ENCODE results near the gene ADAM12.

Gene ADAM12

DNA sequence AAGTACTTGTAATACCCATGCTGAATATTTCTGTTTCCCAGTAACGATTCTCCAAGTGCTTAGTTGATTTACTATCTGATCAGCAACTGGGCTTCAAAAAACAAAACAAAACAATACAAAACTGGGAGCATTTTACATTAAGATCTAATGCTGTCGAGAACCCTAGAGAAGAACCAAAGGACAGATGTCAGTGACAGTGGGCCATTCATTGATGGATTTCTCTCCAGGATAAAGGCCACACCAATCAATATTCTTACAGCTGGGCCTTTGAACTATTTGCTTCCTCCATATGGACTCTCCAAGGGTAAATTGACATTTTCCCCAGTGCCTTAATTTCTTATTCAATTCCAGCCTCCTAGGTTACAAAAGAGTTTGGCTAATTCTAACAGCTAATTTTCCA, 217.5 kb downstream of the ADAM12 start:
- DNase-seq = no peak

DNA sequence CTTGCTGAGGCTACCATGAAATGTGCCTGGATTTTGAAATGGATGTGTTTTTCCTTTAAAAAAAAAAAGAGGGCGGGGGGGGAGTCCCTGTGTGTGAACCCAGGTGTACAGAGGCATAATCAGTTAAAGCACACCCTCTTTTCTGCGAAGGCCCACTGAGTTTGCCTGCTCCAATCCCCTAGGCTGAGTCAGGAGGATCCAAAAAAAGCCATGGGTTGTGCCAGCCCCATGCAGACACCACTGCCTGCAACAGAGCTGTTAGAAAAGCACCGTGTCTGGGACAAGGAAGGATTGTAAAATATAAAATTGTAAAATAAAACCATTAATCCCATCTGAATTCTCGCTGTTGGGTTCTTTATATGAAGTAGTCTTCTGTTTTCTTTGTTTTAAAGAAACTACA, 217.9 kb downstream of the ADAM12 start:
- no peak for DNase-seq

DNA sequence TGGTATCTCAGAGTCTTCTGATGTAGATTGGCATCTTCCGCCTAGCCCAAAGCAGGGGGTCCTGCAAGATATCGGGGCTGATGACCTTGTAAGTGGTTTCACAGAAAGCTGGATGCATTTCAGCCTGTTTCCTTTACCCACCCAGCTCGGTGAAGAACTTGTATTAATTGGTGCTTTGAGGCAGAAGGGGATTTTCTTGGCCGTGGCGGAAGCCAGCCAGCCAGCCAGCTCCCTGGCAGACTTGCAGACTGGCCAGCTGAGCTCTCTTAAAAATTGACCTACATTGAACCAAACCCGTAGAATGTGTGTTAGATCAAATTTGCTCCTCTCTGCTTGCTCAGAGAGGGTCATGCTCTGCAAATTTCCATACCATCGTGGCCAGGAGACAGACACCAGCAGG, 218.4 kb downstream of the ADAM12 start:
- DNase-seq = no peak

DNA sequence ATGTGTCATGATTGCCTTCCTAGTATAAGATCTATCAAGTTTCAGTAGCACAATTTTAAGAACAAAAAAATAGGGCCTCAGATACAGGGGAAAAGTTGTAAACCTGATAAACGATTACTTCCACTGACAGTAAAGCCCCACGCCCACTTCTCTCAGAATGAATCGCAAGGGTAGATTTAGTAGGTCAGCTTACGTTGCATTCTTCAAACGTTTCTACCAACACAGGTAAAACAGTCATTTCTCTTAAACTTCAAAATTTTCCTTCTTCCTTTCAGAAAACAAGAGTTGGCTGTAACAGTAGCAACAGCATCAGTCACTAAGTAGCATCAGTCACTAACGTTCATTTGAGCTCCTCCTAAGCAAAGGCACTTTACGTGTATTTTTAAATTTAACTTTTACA, 221.5 kb downstream of the ADAM12 start:
- DNase-seq = no peak

DNA sequence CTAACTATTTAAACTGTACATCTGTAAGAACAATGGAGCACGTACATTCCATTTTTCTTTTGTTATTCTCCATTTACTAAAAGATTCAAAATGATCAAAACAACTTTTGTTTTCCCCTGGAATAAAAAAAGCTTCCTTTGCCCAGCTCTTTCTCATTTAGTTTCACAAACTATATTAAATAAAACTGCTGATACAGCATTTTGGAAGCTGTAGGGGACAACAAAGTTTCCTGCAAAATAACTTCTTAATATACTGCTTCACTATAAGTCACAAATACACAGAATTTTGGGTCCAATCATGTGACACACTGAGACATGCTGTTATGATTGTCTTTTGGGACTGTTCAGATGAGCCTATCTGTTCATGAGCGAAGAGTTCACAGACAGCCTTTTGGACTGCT, 222.4 kb downstream of the ADAM12 start:
- no peak for DNase-seq

DNA sequence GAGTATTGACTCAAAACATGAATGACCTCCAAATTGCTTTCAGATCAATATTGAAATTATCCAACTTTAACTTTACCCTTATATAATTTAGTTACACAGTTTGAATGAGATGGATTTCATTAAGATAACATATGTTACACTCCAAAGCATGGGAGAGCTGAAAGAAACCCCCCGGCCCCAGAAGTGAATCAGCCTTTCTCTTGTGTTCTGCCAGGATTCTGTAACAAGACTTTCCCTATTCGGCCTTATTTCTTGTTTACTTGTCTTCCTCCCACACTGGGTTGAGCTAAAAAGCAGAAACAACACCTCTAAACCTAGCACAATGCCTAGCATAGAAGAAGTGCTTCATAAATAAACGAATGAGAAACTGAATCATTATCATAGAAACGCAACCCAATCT, 224.8 kb downstream of the ADAM12 start:
- no peak for DNase-seq

DNA sequence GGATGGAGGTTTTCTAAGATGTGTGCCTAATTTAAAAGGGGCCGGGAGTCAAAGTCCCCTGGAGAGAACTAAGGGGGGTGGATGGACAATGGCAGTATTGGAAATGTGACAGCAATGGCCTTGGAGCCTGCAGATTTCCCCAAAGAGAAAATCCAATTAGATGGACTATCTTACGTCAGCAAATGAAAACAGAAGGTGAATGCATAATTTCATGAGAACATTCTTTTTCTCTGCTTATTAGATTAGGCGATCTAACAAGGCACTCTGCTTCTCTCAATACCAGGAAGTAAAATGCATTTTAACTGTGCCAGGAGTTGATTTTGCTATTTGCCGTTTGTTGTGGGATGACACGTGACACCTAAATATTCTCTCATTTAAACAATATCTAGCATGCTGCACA, 226.6 kb downstream of the ADAM12 start:
- DNase-seq = no peak

DNA sequence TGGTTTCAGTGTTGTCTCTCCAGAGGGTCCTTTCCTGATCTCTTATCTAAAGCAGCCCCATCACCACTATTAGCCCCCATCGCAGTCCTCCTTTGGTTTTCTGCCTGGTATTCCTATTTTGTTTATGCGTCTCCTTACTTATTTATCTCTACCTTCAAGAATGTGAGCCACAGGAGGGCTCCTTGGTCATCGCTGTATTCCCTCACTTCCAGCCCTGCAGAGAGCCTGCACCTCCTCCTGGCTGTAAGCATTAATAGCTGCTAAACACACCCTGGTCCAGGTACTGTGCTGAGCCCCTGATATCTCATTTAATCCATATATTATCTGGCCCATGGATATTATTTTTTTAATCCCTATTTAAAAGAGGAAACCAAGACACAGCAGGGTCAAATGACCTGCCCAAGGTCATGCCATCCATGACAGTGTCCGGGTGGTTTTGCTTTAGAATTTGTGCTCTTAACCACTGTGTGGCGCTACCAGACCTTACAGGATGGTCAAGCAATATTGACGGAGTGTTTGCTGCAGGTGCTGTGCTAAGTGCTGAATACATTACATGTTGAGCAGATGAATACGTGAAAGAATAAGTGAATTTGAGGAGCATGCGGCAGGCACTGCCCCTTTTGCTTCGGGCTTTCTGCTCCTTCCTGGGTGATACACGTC, 227.2 kb downstream of the ADAM12 start:
- no peak for DNase-seq

DNA sequence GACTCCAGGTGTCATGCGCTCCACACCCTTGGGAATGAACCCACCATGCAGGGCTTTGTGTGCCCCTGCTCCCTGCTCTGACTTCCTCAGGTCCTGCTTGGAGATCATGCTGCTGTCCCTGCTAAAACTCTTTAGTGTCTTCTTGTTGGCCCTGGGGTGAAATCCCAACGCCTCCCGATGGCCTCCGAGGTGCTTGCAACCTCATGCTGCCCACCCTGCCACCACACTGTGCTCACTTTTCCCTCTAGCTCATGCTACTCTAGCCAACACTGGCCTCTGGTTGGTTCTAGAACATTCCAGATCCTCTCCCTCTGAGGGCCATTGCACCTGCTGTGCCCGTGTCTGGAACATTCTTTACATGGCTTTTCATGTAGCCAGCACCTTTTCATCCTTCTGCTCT, 227.7 kb downstream of the ADAM12 start:
- no peak for DNase-seq

DNA sequence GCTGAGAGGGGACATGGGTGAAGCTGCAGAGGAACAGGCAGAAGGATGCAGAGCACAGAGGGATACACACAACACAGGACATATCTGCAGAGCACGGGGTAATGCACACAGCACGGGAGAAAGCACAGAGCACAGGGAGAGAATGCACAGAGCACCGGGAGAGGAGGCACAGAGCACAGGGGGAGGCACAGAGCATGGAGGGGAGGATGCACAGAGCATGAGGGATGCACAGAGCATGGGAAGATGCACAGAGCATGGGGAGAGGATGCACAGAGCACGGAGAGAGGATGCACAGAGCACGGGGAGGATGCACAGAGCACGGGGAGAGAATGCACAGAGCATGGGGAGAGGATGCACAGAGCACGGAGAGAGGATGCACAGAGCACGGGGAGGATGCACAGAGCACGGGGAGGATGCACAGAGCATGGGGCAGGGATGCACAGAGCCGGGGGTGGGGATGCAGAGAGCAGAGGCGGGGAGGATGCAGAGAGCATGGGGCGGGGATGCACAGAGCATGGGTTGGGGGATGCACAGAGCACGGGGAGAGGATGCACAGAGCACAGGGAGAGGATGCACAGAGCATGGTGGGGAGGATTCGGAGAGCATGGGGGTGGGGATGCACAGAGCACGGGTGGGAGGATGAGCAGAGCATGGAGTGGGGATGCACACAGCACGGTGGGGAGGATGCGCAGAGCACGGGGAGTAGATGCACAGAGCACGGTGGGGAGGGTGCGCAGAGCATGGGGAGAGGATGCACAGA, 230.0 kb downstream of the ADAM12 start:
- DNase-seq = no peak

DNA sequence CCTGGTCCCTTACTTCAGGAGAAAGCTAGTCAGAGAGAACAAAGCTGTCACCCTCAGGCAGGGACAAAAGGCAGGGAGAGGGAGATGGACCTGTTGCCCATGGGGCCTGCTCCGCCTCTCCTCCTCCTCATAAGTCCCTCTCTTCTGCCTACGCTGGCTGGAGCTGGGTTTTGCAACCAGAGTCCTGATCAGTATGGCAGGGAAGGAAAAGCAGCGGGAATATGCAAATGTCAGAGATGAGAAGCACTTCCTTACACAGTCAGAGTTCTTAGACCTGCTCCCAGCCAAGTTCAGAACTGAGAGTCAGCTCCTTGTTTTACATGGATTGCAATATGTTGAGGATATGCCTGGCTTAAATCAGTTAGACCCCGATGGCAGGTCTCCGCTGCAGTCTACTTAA, 231.1 kb downstream of the ADAM12 start:
- no peak for DNase-seq

DNA sequence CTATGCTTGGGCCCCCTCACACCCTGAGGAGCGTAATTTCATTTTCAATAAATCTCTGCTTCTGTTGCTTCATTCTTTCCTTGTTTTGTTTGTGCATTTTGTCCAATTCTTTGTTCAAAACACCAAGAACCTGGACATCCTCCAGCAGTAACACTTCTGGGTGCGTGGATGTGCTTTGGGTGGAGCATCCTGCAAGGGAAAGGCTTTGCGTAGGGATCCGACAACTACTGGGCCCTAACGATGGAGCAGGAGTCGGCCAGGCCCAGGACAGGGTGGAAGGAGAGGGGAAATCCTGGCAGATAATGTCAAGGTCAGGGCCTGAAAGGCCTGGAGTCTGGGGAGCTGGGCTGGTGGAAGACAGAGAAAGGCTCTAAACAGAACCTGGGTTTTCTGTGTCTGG, 231.8 kb downstream of the ADAM12 start:
- no peak for DNase-seq

DNA sequence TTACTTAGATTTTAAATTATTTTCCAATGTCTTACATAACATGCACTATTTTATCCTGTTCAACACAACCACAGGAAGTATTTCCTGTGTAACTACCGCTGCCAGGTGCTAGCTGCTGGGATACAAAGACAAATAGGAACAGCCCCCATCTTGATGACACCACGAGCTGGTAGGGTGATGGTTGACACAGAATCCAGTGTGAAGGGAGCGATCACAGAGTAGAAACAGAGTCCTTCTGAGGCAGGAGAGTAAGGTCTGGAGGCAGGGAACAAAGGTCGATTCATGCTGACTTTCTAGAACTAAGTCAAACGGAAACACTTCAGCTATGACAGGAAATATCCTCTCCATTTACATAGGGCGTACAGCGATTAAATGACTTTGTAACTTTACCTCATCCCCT, 232.3 kb downstream of the ADAM12 start:
- no peak for DNase-seq

DNA sequence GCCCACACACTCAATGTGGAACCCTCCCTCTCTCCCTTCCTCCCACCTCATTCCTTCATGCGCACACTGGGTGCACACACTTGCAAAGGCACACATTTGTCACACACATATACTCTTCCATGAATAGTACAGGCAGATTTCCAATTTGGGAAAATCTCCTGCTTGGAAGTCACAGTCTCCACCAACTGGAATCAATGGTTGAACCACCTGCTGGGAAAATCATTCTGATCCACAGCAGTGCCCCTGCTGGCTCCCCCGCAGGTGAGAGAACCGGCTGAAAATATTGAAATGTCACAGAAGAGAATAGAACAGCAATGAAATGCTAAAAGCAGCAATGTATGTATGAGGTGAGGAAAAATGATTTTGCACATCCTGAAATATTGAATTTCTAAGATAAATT, 232.7 kb downstream of the ADAM12 start:
- DNase-seq = no peak

DNA sequence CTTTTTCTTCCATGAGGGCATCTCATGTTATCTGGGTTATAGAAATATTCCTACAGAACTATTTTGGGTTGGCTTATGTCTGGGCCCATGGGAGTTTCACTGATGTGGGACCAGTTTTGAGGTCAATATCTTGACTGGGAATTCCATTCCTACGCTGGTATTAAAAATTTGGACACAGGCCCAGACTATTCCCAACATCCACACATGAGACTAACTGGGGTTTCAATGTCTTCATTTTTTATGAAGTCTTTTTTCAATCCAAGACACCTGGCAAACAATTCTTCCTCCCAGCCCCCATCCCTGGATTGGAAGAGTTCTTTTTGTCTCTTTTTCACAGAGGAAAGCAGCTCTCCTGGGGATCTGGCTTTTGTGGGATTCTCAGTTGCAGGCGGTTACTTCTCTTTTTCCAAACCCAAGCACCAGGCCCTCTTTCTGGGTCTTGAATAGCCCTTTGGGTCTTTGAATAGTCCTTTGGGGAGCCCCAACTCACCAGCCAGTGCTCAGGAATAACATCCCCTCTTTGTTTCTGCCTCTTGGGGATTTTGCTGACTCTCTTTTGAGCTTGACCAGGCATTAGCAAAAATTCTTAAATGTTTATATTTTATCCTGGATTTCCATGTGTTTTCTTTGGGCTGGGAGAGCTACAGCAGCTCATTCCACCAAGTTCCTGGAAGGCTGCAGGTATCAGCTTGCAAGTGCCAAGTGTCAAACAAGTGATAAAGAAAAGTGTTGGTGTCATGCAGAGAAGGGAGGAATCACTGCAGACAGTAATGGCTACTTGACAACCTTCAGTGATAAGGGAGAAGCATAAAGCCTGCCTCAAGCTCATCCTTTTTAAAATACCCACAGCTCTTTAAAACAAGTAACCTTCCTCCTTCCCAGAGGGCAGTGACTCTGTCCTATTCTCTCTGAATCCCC, 234.3 kb downstream of the ADAM12 start:
- DNase-seq = no peak

DNA sequence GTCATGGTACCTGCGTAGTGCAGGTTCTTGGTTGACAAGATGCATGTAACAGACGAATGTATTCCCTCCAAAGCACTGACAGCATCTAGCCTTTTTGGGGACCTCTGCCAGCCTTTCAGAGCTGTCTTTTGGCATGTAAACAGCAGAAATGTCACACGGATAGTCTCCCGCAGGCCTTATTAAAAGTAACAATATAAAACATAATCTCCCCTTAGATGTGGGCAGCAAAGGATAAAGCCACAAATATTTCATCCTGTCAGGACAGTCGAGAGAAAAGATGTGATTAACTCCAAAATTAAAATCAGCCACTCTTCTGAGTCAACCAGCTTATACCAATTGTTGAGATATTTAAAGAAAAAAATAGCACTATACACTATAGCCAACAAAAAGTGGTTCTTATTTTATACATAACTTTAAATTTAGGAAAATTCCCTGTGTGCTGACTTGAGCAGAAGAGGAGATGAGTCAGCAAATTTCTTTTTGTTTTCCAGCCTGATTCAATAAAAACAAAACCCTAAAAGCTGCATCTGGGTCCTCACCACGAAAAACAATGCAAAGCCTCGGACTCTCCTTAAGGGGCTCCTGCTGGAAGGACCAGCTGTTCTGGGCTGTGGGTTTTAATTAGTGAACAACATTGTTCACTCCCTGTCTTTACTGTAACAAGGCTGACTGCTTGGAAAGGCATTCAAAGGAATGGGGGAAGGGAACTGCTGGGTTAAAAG, 240.2 kb downstream of the ADAM12 start:
- DNase-seq = no peak

DNA sequence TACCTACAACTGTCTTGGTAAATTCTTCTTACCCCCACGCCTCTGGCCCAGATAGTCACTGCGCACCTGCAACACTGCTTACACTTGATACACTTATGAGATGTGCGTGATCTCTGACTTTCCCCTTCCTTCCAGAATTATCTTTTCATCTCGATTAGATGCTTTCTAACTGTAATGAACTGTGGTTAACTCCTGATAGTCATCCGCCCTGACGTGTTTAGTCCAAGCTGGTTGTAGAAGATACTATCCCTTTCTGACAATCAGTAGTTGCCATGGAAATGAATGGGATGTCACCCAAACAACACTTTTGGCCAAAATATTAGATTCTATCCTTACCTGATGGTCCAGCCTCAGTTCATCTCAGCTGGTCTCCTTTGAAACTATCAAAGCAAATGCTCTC, 241.5 kb downstream of the ADAM12 start:
- no peak for DNase-seq

DNA sequence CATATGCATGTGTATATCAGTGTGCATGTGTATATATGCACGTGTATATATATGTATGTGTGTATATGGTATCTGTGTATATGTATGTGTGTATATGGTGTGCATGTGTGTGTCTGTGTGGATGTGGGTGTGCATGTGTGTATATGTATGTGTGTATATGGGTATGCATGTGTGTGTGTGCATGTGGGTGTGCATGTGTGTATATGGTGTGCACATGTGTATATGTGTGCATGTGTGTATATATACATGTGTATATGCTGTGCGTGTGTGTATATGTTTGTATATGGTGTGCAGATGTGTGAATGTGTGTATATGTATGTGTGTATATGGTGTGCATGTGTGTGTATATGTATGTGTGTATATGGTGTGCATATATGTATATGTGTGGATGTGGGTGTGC, 245.2 kb downstream of the ADAM12 start:
- DNase-seq = no peak

DNA sequence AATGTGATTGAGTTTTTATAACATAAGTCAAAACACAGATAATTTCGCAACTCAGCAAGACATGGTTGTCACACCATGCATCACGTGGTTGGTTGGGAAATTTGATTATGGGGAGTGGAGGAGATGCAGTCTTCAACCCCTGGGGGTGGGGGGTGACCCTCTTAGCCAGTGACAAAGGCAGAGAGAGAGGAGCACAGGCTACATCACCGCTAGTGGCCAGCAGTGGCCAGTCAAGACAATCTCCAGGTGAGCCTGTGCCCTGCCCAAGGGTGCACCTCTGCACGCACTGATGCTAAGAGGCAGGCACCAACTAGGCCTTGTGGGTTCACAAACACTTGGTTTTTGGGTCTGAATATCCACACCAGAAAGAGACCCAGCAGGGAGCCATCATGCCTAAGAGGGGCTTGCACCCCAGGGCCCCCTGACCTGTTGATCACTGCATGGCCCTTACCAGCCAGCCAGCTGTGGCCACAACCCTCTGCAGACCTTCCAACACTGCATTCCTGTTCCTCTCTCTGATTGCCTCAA, 247.5 kb downstream of the ADAM12 start:
- DNase-seq = no peak

DNA sequence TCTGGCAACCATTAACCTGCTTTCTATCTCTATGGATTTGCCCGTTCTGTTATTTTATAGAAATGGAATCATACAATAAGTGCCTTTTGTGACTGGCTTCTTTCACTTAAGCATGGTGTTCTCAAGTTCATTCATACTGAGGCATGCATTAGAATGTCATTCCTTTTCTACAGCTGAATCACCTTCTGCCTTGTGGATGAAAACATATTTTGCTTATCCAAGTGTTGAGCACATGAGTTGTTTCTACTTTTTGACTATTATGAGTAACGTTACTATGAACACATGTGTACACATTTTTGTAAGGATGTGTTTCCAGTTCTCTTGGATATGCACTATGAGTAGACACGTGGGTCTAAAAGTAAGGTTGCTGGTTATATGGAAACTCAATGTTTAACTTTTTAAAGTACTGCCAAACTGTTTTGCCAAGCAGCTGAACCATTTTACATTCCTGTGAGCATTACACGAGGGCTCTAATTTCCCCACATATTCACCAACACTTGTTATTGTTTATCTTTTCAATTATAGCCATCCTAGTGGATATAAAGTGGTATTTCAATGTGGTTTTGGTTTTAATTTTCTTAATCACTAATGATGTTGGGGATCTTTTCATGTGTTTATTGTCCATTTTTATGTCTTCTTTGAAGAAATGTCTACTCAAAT, 250.6 kb downstream of the ADAM12 start:
- no peak for DNase-seq

DNA sequence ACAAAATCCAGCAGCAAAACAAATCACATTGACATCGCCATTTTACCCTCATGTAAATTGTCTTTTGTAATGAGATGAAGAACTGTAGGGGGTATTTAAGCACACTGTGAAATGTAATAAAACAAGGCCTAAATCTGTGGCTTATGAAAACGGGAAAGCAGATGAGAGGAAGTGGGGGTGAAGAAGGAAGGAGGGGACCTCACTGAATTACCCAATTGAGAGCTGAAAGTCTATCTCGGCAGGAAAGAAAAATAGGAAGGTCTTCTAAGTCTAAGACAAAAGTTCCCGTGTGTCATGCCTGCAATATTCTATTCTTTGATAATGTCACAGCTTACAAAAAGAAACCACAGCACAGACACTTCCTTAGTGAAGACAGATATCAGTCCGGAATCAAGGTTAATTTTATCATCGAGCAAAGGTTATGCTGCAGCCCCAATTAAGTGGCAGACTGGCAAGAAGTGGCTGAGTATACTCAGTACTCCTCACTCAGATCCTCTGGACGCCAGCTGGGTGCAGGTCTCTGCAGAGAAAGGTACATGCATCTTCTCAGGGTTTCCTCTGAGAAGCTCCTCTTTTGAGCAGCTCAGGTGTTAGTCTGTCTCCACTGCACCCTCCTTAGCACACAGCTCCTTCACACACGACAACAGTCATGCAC, 252.2 kb downstream of the ADAM12 start:
- DNase-seq = no peak

DNA sequence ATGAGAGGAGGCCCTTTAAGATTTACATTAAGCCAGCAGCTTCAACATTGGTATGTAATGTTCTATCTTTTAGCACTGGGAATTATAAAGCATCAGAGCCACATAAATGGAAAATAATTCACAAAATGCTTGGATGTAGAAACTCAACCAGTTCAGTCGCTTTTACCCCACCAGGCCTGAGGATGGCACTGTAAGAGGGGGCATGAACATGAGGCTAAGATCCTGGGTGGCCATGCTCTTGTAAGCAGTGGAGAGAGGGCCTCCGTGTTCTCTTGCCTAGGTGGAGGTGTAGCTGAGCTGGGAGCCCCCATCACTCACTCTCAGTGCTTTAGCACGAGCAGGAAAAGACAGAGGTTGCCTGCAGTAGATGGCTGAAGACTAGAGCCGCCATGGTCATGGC, 253.1 kb downstream of the ADAM12 start:
- no peak for DNase-seq

Data from GOT3 (cell line).